ENCODE results near the gene DSCAM.

- no peak for TF ChIP-seq CTCF (IDR thresholded peaks at IDR 0.05)
- TF ChIP-seq POLR2A (IDR thresholded peaks at IDR 0.05): no peak
These were observed 171.9 kb downstream of the DSCAM start for GRCh38 chr21:40675017-40675416.
